NCI-H345 (cell line): ENCODE results near the gene SRM.
"Not testable (repeated sequence)": the region's sequence is repeated elsewhere in the genome, so short reads cannot be mapped to it uniquely, and the experiment has no call there.

Source experiments
- DNase-seq: peaks from one replicate; lab custom pipeline; 2025; lab: John Stamatoyannopoulos, UW

SRM gene

GRCh38 chr1:11064942-11065341, 5.1 kb upstream of the SRM start:
- DNase-seq, result no peak

GRCh38 chr1:11063937-11064537, 4.2 kb upstream of the SRM start:
- DNase-seq, result peak; percentile 47

GRCh38 chr1:11062965-11063401, 3.2 kb upstream of the SRM start:
- peak; percentile 16 for DNase-seq

GRCh38 chr1:11061652-11062365, 2.0 kb upstream of the SRM start:
- no peak for DNase-seq

GRCh38 chr1:11059155-11059967, 457 bp downstream of the SRM start:
- no peak for DNase-seq

- DNase-seq, result peak; percentile 55
Measured at GRCh38 chr1:11058595-11059154, 1.1 kb downstream of the SRM start.

GRCh38 chr1:11058026-11058425, 1.8 kb downstream of the SRM start:
- no peak for DNase-seq

- DNase-seq, result no peak
Measured at GRCh38 chr1:11057477-11057876, 2.3 kb downstream of the SRM start.

- no peak for DNase-seq
Measured at GRCh38 chr1:11056504-11056903, 3.3 kb downstream of the SRM start.

GRCh38 chr1:11055676-11056075, 4.1 kb downstream of the SRM start:
- no peak for DNase-seq

- peak; percentile 63 for DNase-seq
Measured at GRCh38 chr1:11054666-11055065, 5.2 kb downstream of the SRM start.

GRCh38 chr1:11054181-11054580, 5.6 kb downstream of the SRM start:
- no peak for DNase-seq

GRCh38 chr1:11053758-11054137, 6.1 kb downstream of the SRM start:
- DNase-seq, result no peak

GRCh38 chr1:11052839-11053757, 6.7 kb downstream of the SRM start:
- DNase-seq, result peak; percentile 78

GRCh38 chr1:11051781-11052511, 7.9 kb downstream of the SRM start:
- peak; percentile 75 for DNase-seq

- not testable (repeated sequence) for DNase-seq
Measured at GRCh38 chr1:11051121-11051520, 8.7 kb downstream of the SRM start.

GRCh38 chr1:11046625-11047365, 13.0 kb downstream of the SRM start, which contains the start of gene MASP2:
Gene MASP2 (minus strand): TSS chr1:11047239. CDS start chr1:11047207, 32 bp downstream.
- no peak for DNase-seq

GRCh38 chr1:11046270-11046566, 13.6 kb downstream of the SRM start:
- DNase-seq, result no peak

GRCh38 chr1:11045428-11046269, 14.2 kb downstream of the SRM start:
- DNase-seq, result no peak
